Fibroblast of the aortic adventitia (primary cell): ENCODE data around the gene NKD1. TPM values are rescaled to one million over a fixed set of nuclear protein-coding genes. Genes with fewer than 3 reads are reported as not detected.
"Not testable (repeated sequence)": the region's sequence is repeated elsewhere in the genome, so short reads cannot be mapped to it uniquely, and the experiment has no call there.

Source experiments
- DNase-seq: peaks from one replicate; pipeline ENCODE4 v3.0.0-alpha.2; 2010; ENCODE audit warnings: low read depth
- H3K4me3 ChIP-seq: 2 replicates; pipeline ENCODE4 v1.5.1; 2011; ENCODE audit warnings: low read depth, mild to moderate bottlenecking, control low read depth, low read length, moderate library complexity
- CTCF ChIP-seq: IDR thresholded peaks from 2 replicates; pipeline ENCODE4 v1.5.1; 2011; ENCODE audit warnings: mild to moderate bottlenecking, low read length, control low read depth, inconsistent platforms; ENCODE audit not compliant: insufficient read depth
- total RNA-seq: library from RNA; depleted of rRNA; stranded (reverse); fragments of >200 nt; gene quantifications from 2 replicates; pipeline ENCODE4 v1.2.3, GENCODE V29; 2012; ENCODE audit warnings: low replicate concordance

Gene NKD1
- total RNA-seq, 1 donor, result 0.09 TPM

DNA sequence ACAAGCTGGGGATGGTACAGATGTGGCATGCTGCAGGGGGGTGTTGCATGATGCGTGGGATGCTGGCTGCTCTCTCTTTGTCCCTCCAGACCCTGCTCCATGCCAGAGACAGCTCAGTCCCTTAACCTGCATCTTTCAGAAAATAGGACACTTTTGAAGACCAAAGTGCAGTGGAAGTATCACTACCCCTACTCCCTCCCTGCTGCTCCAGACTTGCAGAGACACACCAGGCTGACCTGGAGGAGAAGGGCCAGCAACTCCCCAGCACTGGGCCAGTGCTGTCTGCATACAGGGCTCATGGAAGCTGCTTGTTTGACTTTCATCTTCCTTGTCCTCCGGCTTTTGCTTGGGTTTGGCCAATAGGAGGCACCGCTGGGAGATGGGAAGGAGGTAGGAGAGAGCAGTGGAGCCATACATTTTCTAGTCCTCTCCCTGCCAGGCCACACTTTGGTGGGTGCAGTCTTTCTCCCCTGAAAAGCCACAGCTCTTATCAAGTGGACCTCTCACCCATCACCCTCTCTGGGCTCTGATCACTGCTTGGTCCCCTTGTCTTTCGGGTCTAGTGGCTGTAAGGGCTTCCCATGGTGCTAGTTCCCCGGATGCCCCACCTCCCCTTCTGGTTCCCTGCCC lies 46.1 kb upstream of the NKD1 start:
- no peak overlapping the region for H3K4me3 ChIP-seq
- DNase-seq, result no peak
- TF ChIP-seq CTCF, result no peak

- TF ChIP-seq CTCF, result no peak
Measured at GRCh38 chr16:50502616-50503011, 45.6 kb upstream of the NKD1 start.

DNA sequence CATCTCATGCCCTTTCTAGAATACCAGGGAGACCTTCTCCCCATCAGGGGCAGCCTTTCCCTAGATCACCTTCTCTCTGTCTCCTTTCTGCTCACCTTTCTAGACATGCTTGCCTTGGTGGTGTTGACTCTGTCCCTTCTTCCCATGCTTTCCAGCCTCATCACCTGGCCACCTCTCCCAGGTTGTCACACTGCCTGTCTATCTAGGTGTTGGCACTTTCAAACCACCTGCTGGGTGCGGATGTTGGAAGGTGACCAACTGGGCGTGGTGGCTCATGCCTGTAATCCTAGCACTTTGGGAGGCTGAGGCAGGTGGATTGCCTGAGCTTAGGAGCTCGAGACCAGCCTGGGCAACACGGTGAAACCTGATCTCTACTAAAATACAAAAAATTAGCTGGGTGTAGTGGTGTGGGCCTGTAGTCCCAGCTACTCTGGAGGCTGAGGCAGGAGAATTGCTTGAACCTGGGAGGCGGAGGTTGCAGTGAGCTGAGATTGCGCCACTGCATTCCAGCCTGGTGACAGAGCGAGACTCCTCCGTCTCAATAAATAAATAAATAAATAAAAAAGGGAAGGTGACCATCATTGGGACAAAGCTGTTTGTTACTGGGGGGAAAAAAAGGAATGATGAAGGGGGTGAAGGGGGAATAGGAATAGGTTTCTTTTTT lies 44.2 kb upstream of the NKD1 start:
- not testable (repeated sequence) for H3K4me3 ChIP-seq, DNase-seq

More at GRCh38 chr16:50502616-50503011, 45.6 kb upstream of the NKD1 start:
- no peak for DNase-seq
- H3K4me3 ChIP-seq, result no peak overlapping the region

DNA sequence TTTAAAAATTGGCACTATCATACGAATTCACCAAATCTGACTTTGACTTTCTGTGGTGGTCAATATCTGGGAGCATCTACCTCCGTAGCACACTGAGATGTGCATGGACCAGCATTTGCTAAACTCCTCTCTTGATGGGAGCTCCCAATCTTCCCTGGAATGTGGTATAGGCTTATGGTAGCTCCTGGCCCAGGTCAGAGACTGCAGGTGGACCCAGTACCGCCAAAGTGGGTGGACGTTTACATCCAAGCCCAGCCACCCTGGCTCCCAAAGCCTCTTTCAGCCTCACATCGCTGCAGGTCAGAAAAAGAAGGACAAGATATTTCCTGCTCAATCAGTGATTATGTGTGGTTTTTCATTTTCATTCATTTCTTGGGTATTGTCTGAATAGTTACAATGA lies 43.1 kb upstream of the NKD1 start:
- H3K4me3 ChIP-seq, result no peak overlapping the region
- TF ChIP-seq CTCF, result no peak
- no peak for DNase-seq

- DNase-seq, result no peak
Measured at GRCh38 chr16:50505714-50506542, 42.3 kb upstream of the NKD1 start.

GRCh38 chr16:50506543-50506937 lies 41.7 kb upstream of the NKD1 start:
- TF ChIP-seq CTCF, result no peak
- H3K4me3 ChIP-seq, result no peak overlapping the region
- no peak for DNase-seq

More at GRCh38 chr16:50505714-50506542, 42.3 kb upstream of the NKD1 start:
- no peak for TF ChIP-seq CTCF
- no peak overlapping the region for H3K4me3 ChIP-seq

GRCh38 chr16:50507397-50507796 lies 40.8 kb upstream of the NKD1 start:
- no peak for DNase-seq
- TF ChIP-seq CTCF, result no peak
- H3K4me3 ChIP-seq, result no peak overlapping the region
